Sigmoid colon (tissue), 3 donors: ENCODE measurements around the gene RRP1.

ENCODE experiments used
- POLR2A ChIP-seq, 2 donors: fragments of 450-650 bp; IDR thresholded peaks; one replicate each; pipeline ENCODE4 v1.6.1; 2016; ENCODE audit warnings: antibody characterized with exemption in 2 of 2, mild to moderate bottlenecking in 2 of 2, moderate library complexity in 2 of 2
- TF ChIP-seq, protein P1 (sequence below), 4 experiments: fragments of 450-650 bp in 3 of 4; fragments of 200-600 bp in 1 of 4; IDR thresholded peaks; one replicate each; pipeline ENCODE4 v1.5.1; 2016 to 2019; ENCODE audit warnings: antibody characterized with exemption in 4 of 4, mild to moderate bottlenecking in 3 of 4, moderate library complexity in 2 of 4

DNA sequence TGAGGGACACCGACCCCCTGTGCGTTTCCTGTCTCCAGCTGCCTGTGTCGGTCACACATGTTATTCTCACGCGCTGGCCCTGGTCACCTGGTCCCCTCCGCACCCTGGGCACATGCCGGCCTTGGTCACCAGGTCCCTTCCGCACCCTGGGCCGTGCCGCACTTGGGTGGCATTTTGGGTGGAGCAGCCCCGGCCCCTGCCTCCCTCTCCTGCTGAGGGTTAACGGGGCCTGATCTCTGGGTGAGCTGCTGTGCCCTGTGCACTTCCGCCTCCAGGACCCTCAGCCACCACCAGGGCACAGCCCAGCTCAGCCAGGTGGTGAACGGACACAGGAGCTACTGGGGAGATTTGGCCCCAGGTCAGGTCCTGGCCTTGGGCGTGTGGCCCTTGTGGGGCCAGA is 26.6 kb downstream of the RRP1 start:
- TF ChIP-seq POLR2A (IDR thresholded peaks at IDR 0.05), result no peak
- TF ChIP-seq, protein P1, sequence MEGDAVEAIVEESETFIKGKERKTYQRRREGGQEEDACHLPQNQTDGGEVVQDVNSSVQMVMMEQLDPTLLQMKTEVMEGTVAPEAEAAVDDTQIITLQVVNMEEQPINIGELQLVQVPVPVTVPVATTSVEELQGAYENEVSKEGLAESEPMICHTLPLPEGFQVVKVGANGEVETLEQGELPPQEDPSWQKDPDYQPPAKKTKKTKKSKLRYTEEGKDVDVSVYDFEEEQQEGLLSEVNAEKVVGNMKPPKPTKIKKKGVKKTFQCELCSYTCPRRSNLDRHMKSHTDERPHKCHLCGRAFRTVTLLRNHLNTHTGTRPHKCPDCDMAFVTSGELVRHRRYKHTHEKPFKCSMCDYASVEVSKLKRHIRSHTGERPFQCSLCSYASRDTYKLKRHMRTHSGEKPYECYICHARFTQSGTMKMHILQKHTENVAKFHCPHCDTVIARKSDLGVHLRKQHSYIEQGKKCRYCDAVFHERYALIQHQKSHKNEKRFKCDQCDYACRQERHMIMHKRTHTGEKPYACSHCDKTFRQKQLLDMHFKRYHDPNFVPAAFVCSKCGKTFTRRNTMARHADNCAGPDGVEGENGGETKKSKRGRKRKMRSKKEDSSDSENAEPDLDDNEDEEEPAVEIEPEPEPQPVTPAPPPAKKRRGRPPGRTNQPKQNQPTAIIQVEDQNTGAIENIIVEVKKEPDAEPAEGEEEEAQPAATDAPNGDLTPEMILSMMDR (IDR thresholded peaks at IDR 0.05), result no peak
